Activated CD8-positive, alpha-beta memory T cell treated with anti-CD3 and anti-CD28 coated beads, Interleukin-2, amount 50 U/mL, for 1 hour (primary cell): ENCODE data around the gene DAPK1.
"Not testable (repeated sequence)": the region's sequence is repeated elsewhere in the genome, so short reads cannot be mapped to it uniquely, and the experiment has no call there.

Source experiments
- DNase-seq: peaks from one replicate; pipeline ENCODE4 v3.0.0-alpha.2; 2020; ENCODE audit errors: extremely low read depth

The DAPK1 gene

DNA sequence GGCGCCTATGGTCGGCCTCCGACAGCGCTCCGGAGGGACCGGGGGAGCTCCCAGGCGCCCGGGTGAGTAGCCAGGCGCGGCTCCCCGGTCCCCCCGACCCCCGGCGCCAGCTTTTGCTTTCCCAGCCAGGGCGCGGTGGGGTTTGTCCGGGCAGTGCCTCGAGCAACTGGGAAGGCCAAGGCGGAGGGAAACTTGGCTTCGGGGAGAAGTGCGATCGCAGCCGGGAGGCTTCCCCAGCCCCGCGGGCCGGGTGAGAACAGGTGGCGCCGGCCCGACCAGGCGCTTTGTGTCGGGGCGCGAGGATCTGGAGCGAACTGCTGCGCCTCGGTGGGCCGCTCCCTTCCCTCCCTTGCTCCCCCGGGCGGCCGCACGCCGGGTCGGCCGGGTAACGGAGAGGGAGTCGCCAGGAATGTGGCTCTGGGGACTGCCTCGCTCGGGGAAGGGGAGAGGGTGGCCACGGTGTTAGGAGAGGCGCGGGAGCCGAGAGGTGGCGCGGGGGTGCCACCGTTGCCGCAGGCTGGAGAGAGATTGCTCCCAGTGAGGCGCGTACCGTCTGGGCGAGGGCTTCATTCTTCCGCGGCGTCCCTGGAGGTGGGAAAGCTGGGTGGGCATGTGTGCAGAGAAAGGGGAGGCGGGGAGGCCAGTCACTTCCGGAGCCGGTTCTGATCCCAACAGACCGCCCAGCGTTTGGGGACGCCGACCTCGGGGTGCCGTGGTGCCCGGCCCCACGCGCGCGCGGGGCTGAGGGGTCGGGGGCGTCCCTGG is 561 bp downstream of the DAPK1 start:
- no peak for DNase-seq

DNA sequence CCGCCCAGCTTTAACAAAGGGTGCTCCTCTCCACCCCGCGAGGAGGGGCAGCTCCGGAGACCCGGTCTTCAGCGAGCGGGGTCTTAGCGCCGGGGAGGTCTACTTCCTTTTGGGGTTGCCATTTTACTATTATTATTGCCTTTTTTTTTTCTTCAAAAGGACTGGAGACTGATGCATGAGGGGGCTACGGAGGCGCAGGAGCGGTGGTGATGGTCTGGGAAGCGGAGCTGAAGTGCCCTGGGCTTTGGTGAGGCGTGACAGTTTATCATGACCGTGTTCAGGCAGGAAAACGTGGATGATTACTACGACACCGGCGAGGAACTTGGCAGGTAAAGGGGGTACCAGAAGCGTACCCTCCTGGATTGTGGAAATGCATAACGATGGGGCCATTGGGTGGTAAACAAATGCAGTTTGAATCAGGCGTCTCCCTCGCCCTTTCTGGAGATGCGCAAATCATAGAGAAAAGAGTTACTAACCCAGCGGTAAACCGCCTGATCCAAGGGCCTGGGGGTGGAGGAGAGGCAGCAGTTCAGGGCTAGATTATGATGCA is 1.2 kb downstream of the DAPK1 start:
- DNase-seq: no peak

DNA sequence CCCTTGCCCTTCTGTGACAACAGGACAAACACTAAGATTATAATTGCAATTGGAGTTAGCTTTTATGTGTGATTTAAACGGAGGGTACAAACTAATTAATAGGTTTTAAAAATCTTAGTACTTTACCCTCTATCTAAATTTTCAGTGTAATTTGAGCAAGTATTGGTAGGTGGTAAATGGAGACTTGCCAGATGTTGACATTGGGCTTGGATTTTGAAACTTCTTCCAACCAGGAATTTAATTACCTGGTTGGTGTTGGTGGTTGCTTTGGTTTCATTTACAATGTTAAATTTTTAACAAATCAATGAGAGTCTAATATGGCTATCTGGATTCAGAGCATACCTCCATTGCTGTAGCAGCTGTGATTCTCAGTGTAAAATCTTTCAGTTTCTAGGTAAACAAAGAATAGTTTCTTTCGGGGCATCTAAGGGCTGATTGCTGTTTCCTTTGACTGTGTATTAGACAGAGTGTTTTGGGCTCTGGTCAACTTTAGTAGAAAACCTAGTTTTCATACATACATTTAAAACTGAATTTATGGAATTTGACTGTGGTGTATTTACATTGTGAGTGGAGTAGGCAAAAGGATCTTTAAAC is 1.9 kb downstream of the DAPK1 start:
- no peak for DNase-seq

- DNase-seq: no peak
Observed at GRCh38 chr9:87500491-87501270, 3.0 kb downstream of the DAPK1 start.

DNA sequence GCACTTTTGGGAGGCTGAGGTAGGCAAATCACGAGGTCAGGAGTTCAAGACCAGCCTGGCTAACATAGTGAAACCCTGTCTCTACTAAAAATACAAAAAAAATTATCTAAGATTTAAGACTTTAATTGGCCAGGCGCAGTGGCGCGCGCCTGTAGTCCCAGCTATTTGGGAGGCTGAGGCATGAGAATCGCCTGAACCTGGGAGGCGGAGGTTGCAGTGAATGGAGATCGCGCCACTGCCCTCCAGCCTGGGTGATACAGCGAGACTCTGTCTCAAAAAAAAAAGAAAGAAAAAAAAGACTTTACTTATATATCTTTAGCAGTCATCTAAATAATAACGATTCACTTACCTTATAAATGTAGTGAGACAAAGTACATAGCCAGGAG is 3.6 kb downstream of the DAPK1 start:
- not testable (repeated sequence) for DNase-seq

- DNase-seq: no peak
Observed at GRCh38 chr9:87501806-87502205, 4.1 kb downstream of the DAPK1 start.

- no peak for DNase-seq
Observed at GRCh38 chr9:87502391-87503221, 4.9 kb downstream of the DAPK1 start.

- DNase-seq: no peak
Observed at GRCh38 chr9:87503430-87503829, 5.8 kb downstream of the DAPK1 start.

GRCh38 chr9:87503927-87504326 is 6.3 kb downstream of the DAPK1 start:
- no peak for DNase-seq

GRCh38 chr9:87504938-87505337 is 7.3 kb downstream of the DAPK1 start:
- DNase-seq: no peak

- DNase-seq: no peak
Observed at GRCh38 chr9:87505869-87506678, 8.4 kb downstream of the DAPK1 start.

DNA sequence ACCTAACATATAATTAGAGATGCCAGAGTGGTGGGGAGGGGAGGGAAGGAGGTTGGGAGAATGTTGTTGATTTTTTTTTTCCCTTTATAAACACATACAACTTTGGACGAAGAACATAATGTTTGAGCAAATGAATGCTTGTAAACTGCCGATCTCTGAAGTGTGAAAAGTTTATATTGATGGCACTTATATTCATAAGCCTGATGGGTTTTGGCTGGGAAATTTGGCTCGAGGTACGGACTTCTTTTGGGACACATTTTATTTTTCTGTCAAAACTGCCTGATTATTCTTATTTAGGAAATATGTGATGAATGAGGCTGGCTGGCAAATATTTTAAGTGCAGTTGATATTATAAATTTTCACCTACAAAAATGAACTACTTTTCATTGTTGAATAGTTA is 9.9 kb downstream of the DAPK1 start:
- DNase-seq: no peak

- DNase-seq: no peak
Observed at GRCh38 chr9:87510252-87510683, 12.6 kb downstream of the DAPK1 start.

- no peak for DNase-seq
Observed at GRCh38 chr9:87512311-87512710, 14.6 kb downstream of the DAPK1 start.

DNA sequence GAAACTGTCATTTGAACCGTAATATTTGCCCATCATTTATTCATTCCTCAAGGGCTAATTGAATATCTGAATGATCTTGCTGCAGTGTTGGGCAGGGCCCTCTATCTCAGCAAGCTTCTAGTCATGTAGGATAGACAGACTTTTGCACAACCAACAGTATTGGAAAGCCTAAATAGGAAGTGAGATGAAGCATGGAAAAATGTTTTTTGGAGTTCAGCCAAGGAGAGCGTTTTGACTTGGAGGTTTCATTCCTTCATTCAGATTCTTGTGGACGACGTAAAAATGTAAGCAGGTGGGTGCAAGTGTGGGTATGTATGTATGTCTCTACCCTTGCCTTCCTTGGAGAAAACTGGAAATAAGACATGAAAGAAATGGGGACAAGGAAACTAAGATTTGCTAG is 15.5 kb downstream of the DAPK1 start:
- DNase-seq: no peak

- DNase-seq: no peak
Observed at GRCh38 chr9:87513880-87514535, 16.3 kb downstream of the DAPK1 start.

- no peak for DNase-seq
Observed at GRCh38 chr9:87515006-87515405, 17.3 kb downstream of the DAPK1 start.

DNA sequence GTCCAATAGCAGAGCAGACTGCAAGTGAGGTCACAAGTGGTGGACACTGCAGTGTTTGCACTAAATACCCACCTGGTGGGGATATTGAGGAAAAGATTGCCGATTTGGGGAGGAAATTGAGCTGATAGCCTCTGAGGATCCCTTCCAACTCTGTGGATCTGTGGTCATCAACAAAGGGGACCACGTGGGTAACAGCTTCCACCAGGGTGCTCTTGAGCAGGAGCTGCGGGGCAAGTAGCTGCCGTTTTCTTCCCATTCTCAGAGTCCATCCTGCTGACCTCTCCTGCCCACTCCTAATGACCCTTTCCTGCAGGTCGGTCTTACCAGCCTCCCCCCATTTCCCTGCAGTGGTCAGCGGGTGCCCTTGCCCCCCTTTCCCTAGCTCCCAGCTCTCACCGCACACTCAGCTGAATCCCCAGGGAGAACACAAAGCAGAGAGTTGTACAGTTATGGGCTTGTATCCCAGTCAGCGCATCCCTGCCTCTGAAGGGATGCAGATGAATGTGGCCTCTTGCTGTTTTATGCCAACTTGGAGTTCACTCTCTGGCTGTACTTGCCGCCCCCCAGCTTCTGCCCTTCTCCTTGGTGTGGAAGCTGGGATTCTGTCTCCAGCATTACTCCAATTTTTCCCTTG is 18.0 kb downstream of the DAPK1 start:
- no peak for DNase-seq

- no peak for DNase-seq
Observed at GRCh38 chr9:87516222-87516925, 18.7 kb downstream of the DAPK1 start.
